ELR (cell line): ENCODE data around the gene IL18.
"Not testable (repeated sequence)": the region's sequence is repeated elsewhere in the genome, so short reads cannot be mapped to it uniquely, and the experiment has no call there.

Experiments used
- DNase-seq: peaks from one replicate; pipeline ENCODE4 v3.0.0-alpha.2; 2015; ENCODE audit warnings: low read depth

Gene IL18

DNA sequence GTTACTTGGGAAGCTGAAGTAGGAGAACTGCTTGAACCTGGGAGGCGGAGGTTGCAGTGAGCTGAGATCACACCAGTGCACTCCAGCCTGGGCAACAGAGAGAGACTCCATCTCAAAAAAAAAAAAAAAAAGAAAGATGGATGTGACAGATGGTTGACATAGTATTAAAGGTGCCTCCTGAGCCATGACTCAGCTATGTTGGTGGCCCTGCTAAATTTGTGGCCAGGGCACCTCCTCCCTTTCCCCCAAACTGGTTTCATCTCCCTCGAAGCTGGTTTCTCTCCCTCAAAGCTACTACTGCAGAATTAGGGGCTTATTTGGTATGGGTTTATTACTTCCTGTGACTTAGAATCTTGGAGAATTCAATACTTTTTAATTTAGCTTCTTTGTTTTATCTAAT is 45.7 kb downstream of the IL18 start:
- DNase-seq = no peak

- no peak for DNase-seq
Observed at GRCh38 chr11:112115386-112115785, 48.5 kb downstream of the IL18 start.

DNA sequence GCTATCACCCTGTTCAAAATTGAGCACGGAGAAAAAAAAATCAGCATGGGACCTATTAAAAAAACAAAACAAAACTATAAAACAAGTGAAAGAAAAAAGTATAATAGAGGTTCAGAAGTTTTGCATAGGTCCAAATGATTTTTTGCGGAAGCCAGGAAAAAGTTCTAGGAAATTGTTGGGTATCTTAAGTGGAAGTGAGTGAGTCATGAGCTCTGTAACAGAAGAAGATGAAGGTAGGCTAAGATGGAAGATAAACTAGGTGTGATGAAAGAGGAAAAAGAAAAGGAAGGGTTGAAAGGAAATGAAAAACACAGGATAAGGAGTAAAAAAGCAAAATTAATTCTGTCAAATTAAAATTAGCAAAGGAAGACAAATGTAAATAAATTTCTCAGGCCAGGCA is 49.4 kb downstream of the IL18 start:
- no peak for DNase-seq

- peak; percentile 83 for DNase-seq
Observed at GRCh38 chr11:112113539-112114457, 50.1 kb downstream of the IL18 start.

GRCh38 chr11:112106070-112106469 is 57.8 kb downstream of the IL18 start:
- peak; percentile 62 for DNase-seq

GRCh38 chr11:112103446-112103845 is 60.4 kb downstream of the IL18 start:
- no peak for DNase-seq

- no peak for DNase-seq
Observed at GRCh38 chr11:112100462-112100861, 63.4 kb downstream of the IL18 start.

- DNase-seq = no peak
Observed at GRCh38 chr11:112097734-112098528, 66.0 kb downstream of the IL18 start.

DNA sequence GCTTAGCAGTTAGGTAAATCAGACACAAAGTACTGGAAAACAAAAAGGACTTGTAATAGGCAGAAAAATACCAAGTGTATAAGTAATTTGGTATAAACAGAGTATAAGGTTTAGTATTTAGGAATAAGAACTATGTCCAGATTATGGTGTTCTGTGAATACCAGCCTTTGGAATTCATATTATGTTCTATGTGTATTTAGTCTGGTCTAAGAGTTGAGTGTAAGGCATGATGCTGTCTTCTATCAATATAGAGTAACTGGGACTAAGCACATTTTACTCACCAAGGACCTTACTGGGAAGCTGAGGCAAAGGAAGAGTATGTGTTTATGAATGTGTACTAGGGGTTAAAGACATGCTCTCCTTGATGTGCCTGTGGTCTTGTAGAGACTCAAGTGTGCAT is 67.7 kb downstream of the IL18 start:
- DNase-seq = no peak

- DNase-seq = not testable (repeated sequence)
Observed at GRCh38 chr11:112095302-112095701, 68.6 kb downstream of the IL18 start.
